ENCODE results near the gene TASP1.

The TASP1 gene

GRCh38 chr20:13567663-13568062 is 71.1 kb downstream of the TASP1 start:
- DNase-seq, result no peak

DNA sequence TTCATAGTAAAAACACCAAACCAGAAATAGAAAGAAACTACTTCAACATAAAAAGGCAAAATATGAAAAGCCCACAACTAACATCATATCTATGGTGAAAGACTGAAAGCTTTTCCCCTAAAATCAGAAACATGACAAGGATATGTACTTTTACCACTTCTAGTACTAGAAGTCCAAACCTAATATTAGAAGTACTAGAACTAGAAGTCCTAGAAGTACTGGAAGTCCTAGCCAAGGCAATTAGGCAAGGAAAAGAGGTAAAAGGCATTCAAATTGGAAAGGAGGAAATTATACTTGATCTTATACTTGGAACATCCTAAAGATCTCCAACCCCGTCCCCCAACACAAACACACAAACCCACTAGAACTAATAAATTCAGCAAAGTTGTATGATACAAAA is 74.9 kb downstream of the TASP1 start:
- no peak for DNase-seq

- DNase-seq, result no peak
Measured at GRCh38 chr20:13554706-13555105, 84.0 kb downstream of the TASP1 start.

DNA sequence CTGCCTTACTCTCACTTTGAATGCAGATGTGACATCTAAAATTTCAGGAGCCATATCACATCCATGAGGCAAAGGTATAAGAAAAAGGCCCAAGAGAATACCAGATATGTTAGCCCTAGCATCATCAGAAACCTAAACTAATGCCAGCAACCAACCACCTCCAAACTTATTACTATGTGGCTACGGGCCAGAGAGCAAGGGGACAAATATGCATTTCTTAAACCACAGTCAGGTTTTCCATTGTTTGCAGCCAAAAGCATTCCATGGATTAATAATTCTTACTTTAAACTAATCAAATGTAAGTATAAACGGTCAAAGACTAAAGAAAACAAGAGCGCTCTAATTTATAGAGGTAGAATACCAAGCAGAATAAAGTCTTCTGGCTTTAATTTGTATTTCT is 84.7 kb downstream of the TASP1 start:
- DNase-seq, result no peak

- no peak for DNase-seq
Measured at GRCh38 chr20:13552061-13552460, 86.7 kb downstream of the TASP1 start.

GRCh38 chr20:13549451-13549850 is 89.3 kb downstream of the TASP1 start:
- DNase-seq, result no peak

DNA sequence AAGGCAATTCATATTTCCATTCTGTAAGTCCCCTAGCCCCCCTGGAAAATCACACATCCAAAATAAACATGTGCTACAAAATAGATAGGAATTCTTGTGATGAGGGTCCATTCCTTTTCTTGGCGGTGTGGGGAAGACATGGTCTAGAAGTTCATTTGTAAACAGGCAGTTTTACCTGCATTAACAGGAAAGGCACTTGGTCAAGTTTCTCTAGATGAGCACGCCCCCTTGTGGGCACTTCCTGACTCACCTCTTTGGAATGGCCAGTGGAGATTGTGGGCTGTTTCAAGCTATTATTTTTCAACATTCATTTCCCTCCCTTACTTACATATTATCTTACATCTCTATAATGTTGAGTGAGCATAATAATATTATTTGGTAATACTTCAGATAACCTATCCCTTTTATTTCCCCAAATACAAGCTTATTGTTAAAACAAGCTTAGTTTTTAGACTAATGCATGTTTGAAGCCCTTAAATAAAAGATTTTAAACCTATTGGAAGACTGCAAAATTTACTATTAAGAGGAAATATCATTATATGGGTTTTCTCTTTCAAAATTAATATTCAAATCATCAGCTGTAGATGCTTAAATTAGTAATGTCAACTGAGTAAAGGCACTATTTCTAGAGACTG is 92.1 kb downstream of the TASP1 start:
- peak; percentile 76 to 81 for DNase-seq

- no peak for DNase-seq
Measured at GRCh38 chr20:13545790-13546189, 92.9 kb downstream of the TASP1 start.

DNA sequence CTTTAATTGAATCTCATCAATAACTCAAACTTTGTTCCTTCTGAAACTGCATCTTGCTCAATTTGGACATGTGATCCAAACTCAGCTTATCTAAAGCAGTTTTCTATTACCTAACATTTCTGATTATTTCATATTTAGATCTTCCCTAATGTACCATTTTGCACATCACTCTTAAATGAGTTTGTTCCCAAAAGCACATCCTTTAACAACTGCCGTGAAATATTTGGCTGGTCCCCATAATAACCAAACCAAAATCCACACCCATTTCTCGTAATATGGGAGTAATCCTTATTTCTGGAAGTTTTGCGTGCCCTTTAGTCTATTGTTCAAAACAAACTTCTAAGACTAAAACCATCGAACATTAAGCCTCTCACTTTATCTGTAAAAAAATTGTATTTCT is 94.9 kb downstream of the TASP1 start:
- DNase-seq, result no peak

DNA sequence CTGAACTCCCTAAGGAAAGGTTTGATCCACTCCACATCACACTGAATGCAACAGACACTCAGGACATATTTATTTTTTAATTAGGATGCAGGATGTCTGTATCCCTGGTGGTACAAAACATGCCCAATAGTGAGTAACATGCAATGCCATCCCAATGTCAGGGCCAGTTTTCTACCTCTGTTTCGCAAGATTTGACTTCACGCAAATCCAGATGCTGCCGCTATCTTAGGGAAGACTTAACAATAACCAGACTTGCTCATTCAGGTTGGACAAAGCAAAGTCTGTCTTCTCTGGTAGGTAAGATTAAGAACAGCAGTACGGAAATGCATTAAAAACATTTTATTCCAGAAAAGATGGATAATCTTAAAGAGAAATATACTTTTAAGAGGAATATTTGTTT is 103.1 kb downstream of the TASP1 start:
- DNase-seq, result no peak

DNA sequence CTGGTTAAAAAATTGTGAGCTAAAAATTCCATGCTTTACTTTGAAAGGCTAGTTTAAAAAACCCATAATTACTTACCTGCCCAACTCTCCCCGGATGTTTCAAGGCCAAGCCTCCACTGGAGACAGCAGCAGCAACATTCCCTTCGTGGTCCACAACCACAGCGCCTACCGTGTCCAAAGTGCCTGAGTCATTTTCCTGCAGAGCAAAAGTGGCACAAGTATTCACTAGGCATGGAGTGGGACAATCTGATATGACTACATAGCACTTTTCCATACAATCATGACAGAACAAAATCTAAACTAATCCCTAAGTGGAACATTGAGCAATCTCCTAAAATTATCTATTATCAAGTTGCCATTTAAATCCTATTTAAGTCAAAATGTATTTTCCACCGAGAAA is 104.8 kb downstream of the TASP1 start:
- DNase-seq, result no peak

- DNase-seq, result no peak
Measured at GRCh38 chr20:13530146-13530545, 108.6 kb downstream of the TASP1 start.

DNA sequence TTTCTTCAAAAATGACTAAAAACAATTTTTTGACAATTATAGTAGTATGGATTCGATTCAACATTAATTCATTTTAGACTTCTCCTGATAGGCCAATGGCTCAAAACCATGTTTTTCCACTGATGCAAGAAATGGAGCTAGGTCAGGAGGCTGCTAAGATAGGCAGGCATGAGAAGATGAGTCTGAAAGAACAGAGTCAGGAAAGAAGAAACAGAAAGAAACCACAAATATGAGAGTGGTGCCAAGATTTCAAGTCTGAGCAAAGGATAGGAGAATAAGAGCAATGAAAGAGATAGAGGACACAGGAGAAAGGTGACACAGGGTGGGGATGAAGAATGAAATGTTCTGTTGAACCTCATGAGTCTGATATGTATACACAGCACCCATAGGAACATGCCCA is 112.2 kb downstream of the TASP1 start:
- no peak for DNase-seq

GRCh38 chr20:13525225-13525940 is 113.3 kb downstream of the TASP1 start:
- DNase-seq, result no peak

GRCh38 chr20:13524339-13524738 is 114.4 kb downstream of the TASP1 start:
- no peak for DNase-seq

DNA sequence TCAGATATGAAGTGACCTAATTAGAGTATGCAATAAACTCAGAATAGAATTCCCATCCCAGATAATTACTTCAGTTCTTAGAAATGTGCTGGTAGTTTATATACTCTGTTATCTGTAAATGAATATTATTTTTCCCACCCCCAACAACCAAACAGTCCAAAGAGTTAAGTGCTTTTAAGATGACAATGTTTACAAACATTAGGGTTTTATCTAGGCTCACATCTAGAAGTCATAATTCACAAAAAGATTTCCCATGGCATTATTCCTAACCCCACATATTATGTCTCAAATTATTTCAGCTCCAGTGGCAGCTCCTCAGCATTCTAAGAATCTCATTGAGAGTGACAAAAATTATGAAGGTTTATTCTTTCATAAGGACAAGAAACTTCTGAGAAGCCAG is 120.9 kb downstream of the TASP1 start:
- no peak for DNase-seq

GRCh38 chr20:13515796-13516558 is 122.8 kb downstream of the TASP1 start:
- DNase-seq, result no peak

GRCh38 chr20:13515291-13515690 is 123.4 kb downstream of the TASP1 start:
- DNase-seq, result no peak

GRCh38 chr20:13510837-13511488 is 127.8 kb downstream of the TASP1 start:
- DNase-seq, result no peak

DNA sequence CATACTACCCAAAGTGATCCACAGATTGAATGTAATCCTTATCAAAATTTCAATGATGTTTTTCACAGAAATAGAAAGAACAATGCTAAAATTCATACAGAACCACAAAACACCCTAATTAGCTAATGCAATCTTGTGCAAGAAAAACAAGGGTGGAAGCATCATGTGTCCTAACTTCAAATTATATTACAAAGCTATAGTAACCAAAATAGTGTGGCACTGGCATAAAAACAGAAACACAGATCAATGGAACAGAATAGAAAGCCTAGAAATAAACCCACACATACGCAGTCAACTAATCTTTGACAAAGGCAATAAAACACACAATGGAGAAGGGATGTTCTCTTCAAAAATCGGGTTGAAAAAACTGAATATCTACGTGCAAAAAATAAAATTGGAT is 131.1 kb downstream of the TASP1 start:
- no peak for DNase-seq

DNA sequence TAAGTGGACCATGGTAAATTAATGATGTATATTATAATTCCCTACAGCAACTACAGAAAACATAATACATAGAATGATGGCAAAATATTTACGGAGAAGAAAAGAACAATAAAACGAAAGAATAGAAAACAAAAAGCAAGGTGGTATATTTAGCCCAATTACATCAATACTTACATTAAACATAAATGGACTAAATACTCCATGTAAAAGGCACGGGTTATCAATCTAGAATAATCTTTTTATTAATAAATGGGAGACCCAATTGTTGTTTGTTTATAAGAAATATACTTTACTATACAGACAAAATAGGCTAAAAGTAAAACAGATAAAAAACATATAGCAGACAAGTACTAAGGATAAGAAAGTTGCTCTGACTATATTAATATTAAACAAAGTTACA is 137.2 kb downstream of the TASP1 start:
- no peak for DNase-seq

GRCh38 chr20:13494019-13494418 is 144.7 kb downstream of the TASP1 start:
- no peak for DNase-seq

- no peak for DNase-seq
Measured at GRCh38 chr20:13493143-13493542, 145.6 kb downstream of the TASP1 start.

Data from stimulated activated CD4-positive, alpha-beta T cell treated with anti-CD3 and anti-CD28 coated beads, Interleukin-2, amount 100 ng/mL, for 24 hours (primary cell).